Peyer's patch (tissue), 4 donors: Measurements from ENCODE around the gene SMTNL2. TPM values are rescaled to one million over a fixed set of nuclear protein-coding genes. Genes with fewer than 3 reads are reported as not detected.
A peak's percentile ranks its signal among the peaks of the same experiment; 100 is the strongest.

Experiments
- DNase-seq, 3 donors: peaks; one replicate each; pipeline ENCODE4 v3.0.0-alpha.2; 2017 to 2019
- H3K27ac ChIP-seq, 4 donors: fragments of 200-600 bp; sonication (generic); one replicate each; pipeline ENCODE4 v1.5.1; 2016 to 2019
- H3K27me3 ChIP-seq, 2 donors: fragments of 200-600 bp; sonication (generic); one replicate each; pipeline ENCODE4 v1.5.1; 2019
- H3K36me3 ChIP-seq, 3 donors: fragments of 200-600 bp; sonication (generic); one replicate each; pipeline ENCODE4 v1.5.1; 2016 to 2019
- H3K4me1 ChIP-seq, 4 donors: fragments of 200-600 bp; sonication (generic); one replicate each; pipeline ENCODE4 v1.5.1; 2016 to 2019
- H3K4me3 ChIP-seq, 4 donors: fragments of 200-600 bp; sonication (generic); 1 replicate in 3 of 4; 2 replicates in 1 of 4; pipeline ENCODE4 v1.5.1; 2016 to 2019; ENCODE audit warnings: mild to moderate bottlenecking in 1 of 4
- H3K9me3 ChIP-seq, 4 donors: fragments of 200-600 bp; sonication (generic); one replicate each; pipeline ENCODE4 v1.5.1; 2016 to 2019; ENCODE audit warnings: mild to moderate bottlenecking in 1 of 4
- POLR2A ChIP-seq, 2 donors: fragments of 450-650 bp; IDR thresholded peaks; one replicate each; pipeline ENCODE4 v1.5.1; 2017; ENCODE audit warnings: antibody characterized with exemption in 2 of 2, mild to moderate bottlenecking in 2 of 2, moderate library complexity in 2 of 2
- total RNA-seq, 4 donors: library from RNA; depleted of rRNA; stranded (reverse); fragments of >200 nt; gene quantifications; one replicate each; pipeline ENCODE4 v1.1.0, GENCODE V29; 2016
- TF ChIP-seq, protein P1 (sequence below), 6 experiments: fragments of 450-650 bp in 4 of 6; fragments of 200-600 bp in 2 of 6; sonication (generic) in 1 of 6; IDR thresholded peaks; one replicate each; pipeline ENCODE4 v1.5.1; 2017 to 2019; ENCODE audit warnings: antibody characterized with exemption in 6 of 6, mild to moderate bottlenecking in 3 of 6, moderate library complexity in 1 of 6

Gene SMTNL2
- total RNA-seq, 4 donors from 2014 or later, result 1.2 TPM; not detected in 3

DNA sequence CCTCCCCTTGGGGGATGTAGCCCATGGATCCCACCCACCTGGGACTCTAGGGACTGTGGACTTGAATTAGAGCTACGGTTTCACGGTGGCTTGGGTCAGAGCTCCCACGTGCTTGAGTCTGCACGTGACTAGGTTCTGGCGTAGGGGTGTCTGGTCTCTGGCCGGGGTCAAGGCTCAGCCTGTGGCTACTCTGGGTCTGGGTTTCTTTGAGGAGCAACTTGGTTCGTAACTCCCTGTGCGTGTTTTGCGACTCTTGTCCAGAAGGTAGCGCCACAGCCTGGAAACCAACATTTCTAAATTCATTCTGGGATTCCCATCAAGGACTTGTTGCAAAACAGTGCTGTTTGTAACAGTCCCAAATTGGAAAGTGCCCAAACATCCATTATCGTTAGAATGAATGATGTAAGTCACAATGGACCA is 23.5 kb upstream of the SMTNL2 start:
- peak overlapping the region in 2 of 4 donors; percentile 45 to 52 for H3K4me3 ChIP-seq
- DNase-seq, result peak in 1 of 3 donors; percentile 66

DNA sequence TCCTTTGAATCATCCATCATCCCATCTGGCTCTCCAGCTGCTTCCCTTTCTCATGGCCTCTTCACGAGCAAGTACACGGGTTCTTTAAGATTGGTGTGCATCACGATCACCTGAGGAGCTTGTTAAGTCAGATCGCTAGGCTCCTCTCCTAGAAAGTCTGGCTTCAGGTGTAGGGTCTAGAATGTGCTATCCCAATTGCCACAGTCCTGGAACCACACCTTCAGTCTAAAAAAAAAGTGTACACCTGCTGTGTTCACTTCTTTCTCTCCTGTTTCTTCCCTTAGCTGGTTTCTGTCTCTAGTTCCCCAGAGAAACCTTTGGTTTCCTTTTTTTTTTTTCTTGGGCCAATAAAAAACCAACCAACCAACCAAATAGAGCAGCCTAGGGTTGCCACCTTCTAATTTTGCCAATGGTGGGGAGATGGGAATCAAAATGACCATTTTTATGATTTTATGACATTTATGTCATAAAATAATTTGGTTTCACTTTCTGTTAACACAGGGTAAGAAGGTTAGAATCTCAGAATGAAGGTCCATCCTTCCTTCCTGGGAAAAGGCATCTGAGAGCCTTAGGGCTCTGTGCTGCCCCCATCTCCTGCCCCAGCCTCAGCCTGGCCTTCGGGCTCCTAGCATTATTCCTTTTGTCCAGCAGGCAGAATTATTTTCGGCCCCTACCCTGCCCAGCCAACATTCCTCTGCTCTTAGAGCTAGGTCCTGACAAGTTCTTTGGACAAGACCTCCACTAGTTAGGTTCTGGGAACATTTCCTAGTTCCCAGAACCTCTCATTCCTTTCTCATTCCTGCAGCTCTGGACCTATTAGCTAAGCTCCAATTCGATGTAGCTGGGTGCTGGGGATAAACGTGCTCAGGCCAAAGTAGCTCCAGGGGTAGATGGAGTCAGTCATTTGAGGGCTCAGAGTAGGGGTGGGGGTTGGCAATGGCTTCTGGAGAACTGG is 22.0 kb upstream of the SMTNL2 start:
- TF ChIP-seq POLR2A (IDR thresholded peaks at IDR 0.05), result peak in 1 of 2 donors; percentile 38
- TF ChIP-seq, protein P1, sequence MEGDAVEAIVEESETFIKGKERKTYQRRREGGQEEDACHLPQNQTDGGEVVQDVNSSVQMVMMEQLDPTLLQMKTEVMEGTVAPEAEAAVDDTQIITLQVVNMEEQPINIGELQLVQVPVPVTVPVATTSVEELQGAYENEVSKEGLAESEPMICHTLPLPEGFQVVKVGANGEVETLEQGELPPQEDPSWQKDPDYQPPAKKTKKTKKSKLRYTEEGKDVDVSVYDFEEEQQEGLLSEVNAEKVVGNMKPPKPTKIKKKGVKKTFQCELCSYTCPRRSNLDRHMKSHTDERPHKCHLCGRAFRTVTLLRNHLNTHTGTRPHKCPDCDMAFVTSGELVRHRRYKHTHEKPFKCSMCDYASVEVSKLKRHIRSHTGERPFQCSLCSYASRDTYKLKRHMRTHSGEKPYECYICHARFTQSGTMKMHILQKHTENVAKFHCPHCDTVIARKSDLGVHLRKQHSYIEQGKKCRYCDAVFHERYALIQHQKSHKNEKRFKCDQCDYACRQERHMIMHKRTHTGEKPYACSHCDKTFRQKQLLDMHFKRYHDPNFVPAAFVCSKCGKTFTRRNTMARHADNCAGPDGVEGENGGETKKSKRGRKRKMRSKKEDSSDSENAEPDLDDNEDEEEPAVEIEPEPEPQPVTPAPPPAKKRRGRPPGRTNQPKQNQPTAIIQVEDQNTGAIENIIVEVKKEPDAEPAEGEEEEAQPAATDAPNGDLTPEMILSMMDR (IDR thresholded peaks at IDR 0.05), result no peak
- H3K4me1 ChIP-seq, result peaks cover 0 to 29% (median 2%) of the 10 kb centered on the region in 4 donors
- H3K4me3 ChIP-seq, result peak overlapping the region in 1 of 4 donors; percentile 3
- no peaks in the 10 kb centered on the region for H3K36me3 ChIP-seq
- H3K27me3 ChIP-seq, result no peaks in the 10 kb centered on the region
- H3K9me3 ChIP-seq, result no peaks in the 10 kb centered on the region
- peak in 1 of 3 donors; percentile 55 for DNase-seq
- peak overlapping the region in 3 of 4 donors; percentile 65 to 84 (median 72) for H3K27ac ChIP-seq

More for the DNA sequence above, 23.5 kb upstream of the SMTNL2 start:
- H3K27me3 ChIP-seq, result no peaks in the 10 kb centered on the region
- H3K9me3 ChIP-seq, result no peaks in the 10 kb centered on the region
- TF ChIP-seq, protein P1 (IDR thresholded peaks at IDR 0.05), result no peak
- no peak for TF ChIP-seq POLR2A (IDR thresholded peaks at IDR 0.05)
- H3K27ac ChIP-seq, result peak overlapping the region in 3 of 4 donors; percentile 72 to 84 (median 81)
- no peaks in the 10 kb centered on the region for H3K36me3 ChIP-seq
- peaks cover 0 to 27% (median 2%) of the 10 kb centered on the region in 4 donors for H3K4me1 ChIP-seq

DNA sequence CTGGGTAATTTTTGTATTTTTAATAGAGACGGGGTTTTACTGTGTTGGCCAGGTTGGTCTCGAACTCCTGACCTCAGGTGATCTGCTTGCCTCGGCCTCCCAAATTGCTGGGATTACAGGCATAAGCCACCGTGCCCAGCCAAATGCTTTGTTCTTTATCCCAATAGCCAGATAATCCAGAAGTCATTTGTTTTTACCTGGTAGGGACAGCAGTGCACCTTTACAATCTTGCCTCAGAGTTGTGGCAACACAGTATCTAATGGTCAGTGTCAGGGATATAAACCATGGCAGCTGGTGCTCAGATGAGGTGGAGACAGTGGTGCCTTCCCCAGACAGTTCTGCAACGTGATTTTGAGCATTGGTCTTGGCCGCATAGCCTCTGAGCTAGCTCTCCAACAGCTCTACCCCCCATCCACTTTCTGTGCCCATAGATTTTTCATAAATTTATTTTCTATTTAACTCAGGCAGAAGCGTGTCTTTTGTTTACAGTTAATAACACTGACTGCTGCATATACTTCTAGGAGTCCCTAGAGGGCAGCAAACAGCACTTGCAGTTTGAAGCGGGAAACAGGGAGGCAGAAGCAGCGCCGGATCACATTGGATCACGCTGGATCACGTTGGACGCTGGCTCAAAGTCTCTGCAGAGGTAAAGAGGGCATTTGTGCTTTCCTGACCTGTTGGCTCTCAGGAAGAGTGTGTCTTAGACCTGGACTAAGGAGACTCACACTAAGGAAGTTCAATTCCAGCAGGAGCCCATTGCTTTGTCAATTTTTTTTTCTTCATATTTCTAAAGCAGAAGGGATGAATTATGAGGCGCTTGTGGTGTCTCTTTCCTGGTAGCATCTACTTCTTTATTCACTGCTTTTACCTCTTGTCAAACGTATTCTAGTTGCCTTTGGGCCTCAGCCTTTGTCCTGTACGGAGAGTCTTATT is 18.9 kb upstream of the SMTNL2 start:
- peak overlapping the region in 2 of 4 donors; percentile 40 to 51 for H3K27ac ChIP-seq

DNA sequence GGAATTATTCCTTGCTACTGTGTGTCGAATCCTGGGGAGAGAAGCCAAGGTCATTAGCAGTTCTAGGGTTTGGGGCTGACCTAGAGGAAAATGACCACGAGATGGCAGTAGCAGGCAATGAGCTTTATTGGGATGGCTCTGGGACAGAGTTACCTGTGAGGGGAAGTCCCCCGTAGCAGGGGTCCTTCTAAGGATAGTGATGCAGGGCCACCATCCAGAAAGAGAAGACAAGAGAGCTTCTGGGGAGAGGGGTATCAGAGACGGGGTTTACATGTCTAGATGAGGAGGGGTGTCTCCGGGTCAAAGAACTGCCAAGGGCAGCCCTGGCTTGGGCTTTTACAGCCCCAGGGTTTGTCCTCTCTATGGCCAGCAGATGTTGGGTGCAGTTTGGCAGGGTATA is 17.5 kb upstream of the SMTNL2 start:
- H3K36me3 ChIP-seq, result no peaks in the 10 kb centered on the region
- H3K9me3 ChIP-seq, result no peaks in the 10 kb centered on the region
- peaks cover 0 to 12% (median 2%) of the 10 kb centered on the region in 4 donors for H3K4me1 ChIP-seq
- no peak overlapping the region for H3K4me3 ChIP-seq
- TF ChIP-seq, protein P1 (IDR thresholded peaks at IDR 0.05), result peak; percentile 37 to 77 (median 64)
- TF ChIP-seq POLR2A (IDR thresholded peaks at IDR 0.05), result no peak
- H3K27ac ChIP-seq, result no peak overlapping the region
- no peaks in the 10 kb centered on the region for H3K27me3 ChIP-seq
- DNase-seq, result peak in 2 of 3 donors; percentile 29 to 79

More for the DNA sequence above, 18.9 kb upstream of the SMTNL2 start:
- Histone ChIP-seq H3K4me3 (no peak overlapping the region), H3K4me1 (peaks cover 0 to 24% (median 2%) of the 10 kb centered on the region in 4 donors), H3K36me3 (no peaks in the 10 kb centered on the region), H3K27me3 (no peaks in the 10 kb centered on the region), H3K9me3 (no peaks in the 10 kb centered on the region)
- peak; percentile 39 to 88 (median 81) for DNase-seq
- TF ChIP-seq POLR2A (IDR thresholded peaks at IDR 0.05), result no peak
- TF ChIP-seq, protein P1 (IDR thresholded peaks at IDR 0.05), result peak; percentile 28 to 89 (median 84)

DNA sequence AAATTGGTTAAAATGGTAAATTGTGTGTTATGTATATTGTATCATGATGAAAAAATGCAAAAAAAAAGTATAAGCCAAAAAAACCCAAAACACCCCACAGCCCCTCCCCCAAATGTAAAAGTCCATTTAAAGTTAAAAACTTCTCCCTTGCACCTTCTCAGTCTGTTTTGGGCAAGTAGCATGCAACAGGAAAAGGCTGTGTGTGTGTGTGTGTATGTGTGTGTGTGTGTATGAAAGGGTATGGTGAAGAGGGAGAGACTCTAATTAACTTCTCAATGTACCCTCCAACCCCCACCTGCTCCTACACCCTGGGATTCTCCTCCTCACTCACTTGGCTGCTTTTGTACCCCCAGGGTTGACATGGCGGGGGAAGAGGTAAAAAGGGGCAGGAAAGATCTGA is 14.7 kb upstream of the SMTNL2 start:
- Histone ChIP-seq H3K9me3 (no peaks in the 10 kb centered on the region), H3K4me1 (peaks cover 0 to 12% (median 0%) of the 10 kb centered on the region in 4 donors), H3K27me3 (no peaks in the 10 kb centered on the region), H3K4me3 (no peak overlapping the region), H3K36me3 (no peaks in the 10 kb centered on the region), H3K27ac (no peak overlapping the region)
- no peak for DNase-seq
- no peak for TF ChIP-seq POLR2A (IDR thresholded peaks at IDR 0.05)
- TF ChIP-seq, protein P1 (IDR thresholded peaks at IDR 0.05), result no peak
